ENCODE measurements around the gene CAPN8. TPM values are rescaled to one million over a fixed set of nuclear protein-coding genes. Genes with fewer than 3 reads are reported as not detected.

Gene CAPN8
- total RNA-seq, 1 experiment from 2014 or later: 5.7 TPM

GRCh38 chr1:223631956-223632355 is 33.5 kb downstream of the CAPN8 start:
- H3K27ac Mint-ChIP-seq (ENCODE audit: low read depth, unreplicated experiment): no peak overlapping the region
- peaks cover 2% of the 10 kb centered on the region for H3K27me3 Mint-ChIP-seq (ENCODE audit: insufficient read depth, unreplicated experiment)
- no peak for DNase-seq (ENCODE audit: unreplicated experiment)
- no peaks in the 10 kb centered on the region for H3K4me1 Mint-ChIP-seq (ENCODE audit: insufficient read depth, unreplicated experiment)
- no peak for TF ChIP-seq CTCF (IDR thresholded peaks at IDR 0.05; ENCODE audit: unreplicated experiment)
- H3K4me3 Mint-ChIP-seq (ENCODE audit: unreplicated experiment): no peak overlapping the region
- intact Hi-C loops (cut with micrococcal nuclease): no loop called here
- no TSS peak for BruUV-seq (replicated peaks)
- H3K9me3 Mint-ChIP-seq (ENCODE audit: unreplicated experiment): no peaks in the 10 kb centered on the region
- POLR2A ChIA-PET: interaction anchor here (0.5 to 1.4 kb wide), 3 partner anchors 12 to 270 kb away, joined by 3 to 5 read pairs (median 3); no protein-coding TSS in a partner anchor
- H3K36me3 Mint-ChIP-seq (ENCODE audit: insufficient read depth, unreplicated experiment): no peaks in the 10 kb centered on the region
- CTCF ChIA-PET: interaction anchor here (0.6 to 2.1 kb wide), 8 partner anchors 9 to 499 kb away, joined by 3 to 7 read pairs (median 3); no protein-coding TSS in a partner anchor

- no peaks in the 10 kb centered on the region for H3K36me3 Mint-ChIP-seq (ENCODE audit: insufficient read depth, unreplicated experiment)
- H3K27ac Mint-ChIP-seq (ENCODE audit: low read depth, unreplicated experiment): no peak overlapping the region
- no peaks in the 10 kb centered on the region for H3K9me3 Mint-ChIP-seq (ENCODE audit: unreplicated experiment)
- H3K27me3 Mint-ChIP-seq (ENCODE audit: insufficient read depth, unreplicated experiment): no peaks in the 10 kb centered on the region
- H3K4me1 Mint-ChIP-seq (ENCODE audit: insufficient read depth, unreplicated experiment): no peaks in the 10 kb centered on the region
- DNase-seq (ENCODE audit: unreplicated experiment): no peak
- no TSS peak for BruUV-seq (replicated peaks)
- ChIA-PET CTCF (interaction anchor here (0.6 to 2.1 kb wide), 6 partner anchors 8 to 498 kb away, joined by 3 to 7 read pairs (median 4); no protein-coding TSS in a partner anchor), POLR2A (interaction anchor here (0.5 to 1.4 kb wide), 3 partner anchors 12 to 270 kb away, joined by 3 to 5 read pairs (median 3); no protein-coding TSS in a partner anchor)
- TF ChIP-seq CTCF (IDR thresholded peaks at IDR 0.05; ENCODE audit: unreplicated experiment): peak; percentile 21
- H3K4me3 Mint-ChIP-seq (ENCODE audit: unreplicated experiment): no peak overlapping the region
- intact Hi-C loops (cut with micrococcal nuclease): no loop called here
These were observed 34.0 kb downstream of the CAPN8 start for GRCh38 chr1:223631473-223631872.

- intact Hi-C loops (cut with micrococcal nuclease): no loop called here
- DNase-seq (ENCODE audit: unreplicated experiment): no peak
- BruUV-seq (replicated peaks): no TSS peak
- no peak for TF ChIP-seq CTCF (IDR thresholded peaks at IDR 0.05; ENCODE audit: unreplicated experiment)
- Mint-ChIP-seq H3K9me3 (ENCODE audit: unreplicated experiment) (no peaks in the 10 kb centered on the region), H3K4me1 (ENCODE audit: insufficient read depth, unreplicated experiment) (no peaks in the 10 kb centered on the region), H3K27ac (ENCODE audit: low read depth, unreplicated experiment) (no peak overlapping the region), H3K36me3 (ENCODE audit: insufficient read depth, unreplicated experiment) (no peaks in the 10 kb centered on the region), H3K4me3 (ENCODE audit: unreplicated experiment) (no peak overlapping the region), H3K27me3 (ENCODE audit: insufficient read depth, unreplicated experiment) (no peaks in the 10 kb centered on the region)
- POLR2A ChIA-PET: interaction anchor here (0.6 kb wide), 3 partner anchors 31 to 829 kb away, joined by 3 read pairs; no protein-coding TSS in a partner anchor
- CTCF ChIA-PET: interaction anchor here (0.6 to 3.0 kb wide), 17 partner anchors 11 to 1538 kb away, joined by 3 to 25 read pairs (median 5); partner anchors contain the start of gene CAPN8
These were observed 36.4 kb downstream of the CAPN8 start for GRCh38 chr1:223629126-223629457.

GRCh38 chr1:223628233-223629125 is 37.0 kb downstream of the CAPN8 start:
- no peaks in the 10 kb centered on the region for H3K27me3 Mint-ChIP-seq (ENCODE audit: insufficient read depth, unreplicated experiment)
- H3K4me3 Mint-ChIP-seq (ENCODE audit: unreplicated experiment): no peak overlapping the region
- no peaks in the 10 kb centered on the region for H3K4me1 Mint-ChIP-seq (ENCODE audit: insufficient read depth, unreplicated experiment)
- peak; percentile 72 for DNase-seq (ENCODE audit: unreplicated experiment)
- ChIA-PET POLR2A (interaction anchor here (0.6 to 0.7 kb wide), 5 partner anchors 32 to 830 kb away, joined by 3 to 4 read pairs (median 3); no protein-coding TSS in a partner anchor), CTCF (interaction anchor here (0.6 to 3.0 kb wide), 24 partner anchors 10 to 1537 kb away, joined by 3 to 25 read pairs (median 4); partner anchors contain the start of gene CAPN8)
- peak; percentile 85 for TF ChIP-seq CTCF (IDR thresholded peaks at IDR 0.05; ENCODE audit: unreplicated experiment)
- no peaks in the 10 kb centered on the region for H3K36me3 Mint-ChIP-seq (ENCODE audit: insufficient read depth, unreplicated experiment)
- no peak overlapping the region for H3K27ac Mint-ChIP-seq (ENCODE audit: low read depth, unreplicated experiment)
- BruUV-seq (replicated peaks): no TSS peak
- H3K9me3 Mint-ChIP-seq (ENCODE audit: unreplicated experiment): no peaks in the 10 kb centered on the region
- intact Hi-C loops (cut with micrococcal nuclease): loop anchor here (1.0 kb wide), 1 partner anchor 453 kb away; no protein-coding TSS in a partner anchor
